ENCODE data around the gene ROBO2.

ROBO2 gene

GRCh38 chr3:77025471-77025870 lies 14.4 kb upstream of the ROBO2 start (continued):
- TF ChIP-seq ZNF398 (tag by site-specific recombination; IDR thresholded peaks at IDR 0.05): no peak
- TF ChIP-seq ZNF175 (tag by site-specific recombination; IDR thresholded peaks at IDR 0.05): no peak
- no peak for TF ChIP-seq ZFP41 (tag by site-specific recombination; IDR thresholded peaks at IDR 0.05; ENCODE audit: borderline replicate concordance)
- TF ChIP-seq PRDM10 (tag by site-specific recombination; IDR thresholded peaks at IDR 0.05): no peak
- TF ChIP-seq ZNF311 (tag by site-specific recombination; IDR thresholded peaks at IDR 0.05; ENCODE audit: borderline replicate concordance): no peak
- TF ChIP-seq ZNF155 (tag by site-specific recombination; IDR thresholded peaks at IDR 0.05): no peak
- no peak for TF ChIP-seq ZNF16 (tag by site-specific recombination; IDR thresholded peaks at IDR 0.05; ENCODE audit: low read depth)
- no peak for TF ChIP-seq ZNF138 (tag by site-specific recombination; IDR thresholded peaks at IDR 0.05; ENCODE audit: borderline replicate concordance)
- no peak for TF ChIP-seq ZNF391 (tag by site-specific recombination; IDR thresholded peaks at IDR 0.05; ENCODE audit: borderline replicate concordance, low read depth)
- TF ChIP-seq ZNF266 (tag by site-specific recombination; IDR thresholded peaks at IDR 0.05; ENCODE audit: low read depth): no peak
- TF ChIP-seq REPIN1 (tag by site-specific recombination; IDR thresholded peaks at IDR 0.05; ENCODE audit: low read depth): no peak
- TF ChIP-seq ZNF561 (tag by site-specific recombination; IDR thresholded peaks at IDR 0.05; ENCODE audit: borderline replicate concordance): no peak
- TF ChIP-seq ZNF473 (tag by site-specific recombination; IDR thresholded peaks at IDR 0.05): no peak
- TF ChIP-seq ZNF26 (tag by site-specific recombination; IDR thresholded peaks at IDR 0.05): no peak
- TF ChIP-seq ZNF132 (tag by site-specific recombination; IDR thresholded peaks at IDR 0.05; ENCODE audit: borderline replicate concordance): no peak
- no peak for TF ChIP-seq SP2 (tag by site-specific recombination; IDR thresholded peaks at IDR 0.05)

- CTCF ChIA-PET: no interaction called here
- no peaks in the 10 kb centered on the region for H3K4me1 ChIP-seq (ENCODE audit: control insufficient read depth, insufficient read depth, low read length)
- no peak overlapping the region for H3K4me3 ChIP-seq (ENCODE audit: low read depth, low read length)
- no peaks in the 10 kb centered on the region for H3K36me3 ChIP-seq (ENCODE audit: control insufficient read depth in 2 of 2, insufficient read depth in 1 of 2, low read length in 2 of 2)
- POLR2A ChIA-PET: no interaction called here
- H3K9me3 ChIP-seq (ENCODE audit: control insufficient read depth, insufficient read depth, low read depth, low read length): no peaks in the 10 kb centered on the region
- H3K27ac ChIP-seq (ENCODE audit: extremely low read depth, low read depth, low read length): no peak overlapping the region
- TF ChIP-seq ZNF311 (tag by site-specific recombination; IDR thresholded peaks at IDR 0.05; ENCODE audit: borderline replicate concordance): no peak
- TF ChIP-seq ZNF692 (tag by site-specific recombination; IDR thresholded peaks at IDR 0.05): no peak
- TF ChIP-seq ZBTB49 (tag by site-specific recombination; IDR thresholded peaks at IDR 0.05; ENCODE audit: low read depth): no peak
- TF ChIP-seq ZNF473 (tag by site-specific recombination; IDR thresholded peaks at IDR 0.05): no peak
- no peak for TF ChIP-seq KLF17 (tag by site-specific recombination; IDR thresholded peaks at IDR 0.05)
- TF ChIP-seq PRDM1 (tag by site-specific recombination; IDR thresholded peaks at IDR 0.05): no peak
- no peak for TF ChIP-seq ZIC2 (tag by site-specific recombination; IDR thresholded peaks at IDR 0.05)
- TF ChIP-seq ZNF600 (tag by site-specific recombination; IDR thresholded peaks at IDR 0.05): no peak
- TF ChIP-seq ZBTB8A (tag by site-specific recombination; IDR thresholded peaks at IDR 0.05): no peak
Measured at GRCh38 chr3:77026904-77027634, 12.8 kb upstream of the ROBO2 start.

Data from HEK293 (cell line).